Measurements from ENCODE around the gene PIP5K1C. TPM values are rescaled to one million over a fixed set of nuclear protein-coding genes. Genes with fewer than 3 reads are reported as not detected.

Gene PIP5K1C
- total RNA-seq, 2 donors from 2014 or later, result 31.3 to 45.8 TPM

DNA sequence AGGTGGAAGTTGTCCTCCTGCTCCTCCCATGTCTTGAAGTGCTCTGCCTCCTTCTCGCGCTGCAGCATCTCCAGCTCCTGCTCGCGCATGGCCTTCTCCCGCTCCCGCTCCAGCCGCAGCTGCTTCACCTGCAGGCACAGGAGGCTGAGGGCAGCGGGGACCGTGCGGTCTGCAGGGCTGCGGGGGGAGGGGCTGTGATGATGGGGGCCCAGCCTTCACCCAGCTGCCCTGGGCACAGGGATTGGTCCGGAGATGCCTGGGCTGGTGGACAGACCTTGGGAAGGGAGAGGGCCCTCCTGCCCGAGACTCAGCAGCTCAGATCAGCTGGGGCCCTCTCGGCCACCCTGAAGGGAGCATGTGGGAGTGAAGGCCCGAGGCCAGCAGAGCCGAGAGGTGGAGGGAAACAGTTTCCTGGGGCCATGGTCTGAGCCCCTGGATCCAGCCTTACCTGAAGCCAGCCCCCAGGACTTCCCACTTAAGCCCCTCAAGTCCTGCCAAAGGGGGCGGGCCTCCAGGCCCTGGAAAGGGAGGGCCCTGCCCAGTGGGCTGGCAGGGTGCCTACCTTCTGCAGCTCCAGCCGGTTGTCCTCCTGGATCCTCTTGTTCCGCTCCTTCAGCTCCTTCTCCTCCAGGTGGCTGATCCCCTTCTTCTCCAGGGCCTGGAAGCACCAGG, 80.0 kb downstream of the PIP5K1C start:
- no peak for DNase-seq (ENCODE audit: low spot score)
- H3K36me3 ChIP-seq, result peaks cover 28% of the 10 kb centered on the region

DNA sequence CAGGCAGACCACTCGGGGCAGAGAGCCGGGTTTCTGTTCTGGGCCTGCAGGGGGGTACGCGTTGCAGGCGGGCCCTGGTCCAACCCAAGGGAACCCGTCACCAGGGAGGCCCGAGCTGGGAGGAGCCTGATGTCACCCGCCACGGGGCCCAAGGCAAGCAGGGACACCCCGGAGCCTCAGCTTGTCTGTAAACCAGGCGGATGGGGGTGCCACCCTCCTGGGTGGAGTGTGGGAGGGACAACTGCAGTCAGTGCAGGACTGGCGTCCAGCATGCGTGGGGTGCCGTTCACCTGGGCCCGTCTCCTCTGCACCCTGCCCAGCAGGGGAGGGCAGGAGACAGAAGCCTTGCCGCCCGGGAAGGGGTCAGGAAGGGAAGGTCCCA, 80.6 kb downstream of the PIP5K1C start:
- TF ChIP-seq, protein P1, sequence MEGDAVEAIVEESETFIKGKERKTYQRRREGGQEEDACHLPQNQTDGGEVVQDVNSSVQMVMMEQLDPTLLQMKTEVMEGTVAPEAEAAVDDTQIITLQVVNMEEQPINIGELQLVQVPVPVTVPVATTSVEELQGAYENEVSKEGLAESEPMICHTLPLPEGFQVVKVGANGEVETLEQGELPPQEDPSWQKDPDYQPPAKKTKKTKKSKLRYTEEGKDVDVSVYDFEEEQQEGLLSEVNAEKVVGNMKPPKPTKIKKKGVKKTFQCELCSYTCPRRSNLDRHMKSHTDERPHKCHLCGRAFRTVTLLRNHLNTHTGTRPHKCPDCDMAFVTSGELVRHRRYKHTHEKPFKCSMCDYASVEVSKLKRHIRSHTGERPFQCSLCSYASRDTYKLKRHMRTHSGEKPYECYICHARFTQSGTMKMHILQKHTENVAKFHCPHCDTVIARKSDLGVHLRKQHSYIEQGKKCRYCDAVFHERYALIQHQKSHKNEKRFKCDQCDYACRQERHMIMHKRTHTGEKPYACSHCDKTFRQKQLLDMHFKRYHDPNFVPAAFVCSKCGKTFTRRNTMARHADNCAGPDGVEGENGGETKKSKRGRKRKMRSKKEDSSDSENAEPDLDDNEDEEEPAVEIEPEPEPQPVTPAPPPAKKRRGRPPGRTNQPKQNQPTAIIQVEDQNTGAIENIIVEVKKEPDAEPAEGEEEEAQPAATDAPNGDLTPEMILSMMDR (IDR thresholded peaks at IDR 0.05), result no peak
- Histone ChIP-seq H3K9me3 (no peaks in the 10 kb centered on the region), H3K27me3 (no peaks in the 10 kb centered on the region), H3K27ac (no peak overlapping the region), H3K4me1 (peaks cover 0 to 21% of the 10 kb centered on the region in 2 donors), H3K4me3 (no peak overlapping the region), H3K36me3 (peaks cover 28% of the 10 kb centered on the region)
- no peak for DNase-seq (ENCODE audit: low spot score)

More for the DNA sequence above, 80.0 kb downstream of the PIP5K1C start:
- Histone ChIP-seq H3K9me3 (no peaks in the 10 kb centered on the region), H3K27ac (no peak overlapping the region), H3K4me3 (no peak overlapping the region), H3K4me1 (peaks cover 0 to 28% of the 10 kb centered on the region in 2 donors), H3K27me3 (no peaks in the 10 kb centered on the region)
- TF ChIP-seq, protein P1 (IDR thresholded peaks at IDR 0.05), result no peak

DNA sequence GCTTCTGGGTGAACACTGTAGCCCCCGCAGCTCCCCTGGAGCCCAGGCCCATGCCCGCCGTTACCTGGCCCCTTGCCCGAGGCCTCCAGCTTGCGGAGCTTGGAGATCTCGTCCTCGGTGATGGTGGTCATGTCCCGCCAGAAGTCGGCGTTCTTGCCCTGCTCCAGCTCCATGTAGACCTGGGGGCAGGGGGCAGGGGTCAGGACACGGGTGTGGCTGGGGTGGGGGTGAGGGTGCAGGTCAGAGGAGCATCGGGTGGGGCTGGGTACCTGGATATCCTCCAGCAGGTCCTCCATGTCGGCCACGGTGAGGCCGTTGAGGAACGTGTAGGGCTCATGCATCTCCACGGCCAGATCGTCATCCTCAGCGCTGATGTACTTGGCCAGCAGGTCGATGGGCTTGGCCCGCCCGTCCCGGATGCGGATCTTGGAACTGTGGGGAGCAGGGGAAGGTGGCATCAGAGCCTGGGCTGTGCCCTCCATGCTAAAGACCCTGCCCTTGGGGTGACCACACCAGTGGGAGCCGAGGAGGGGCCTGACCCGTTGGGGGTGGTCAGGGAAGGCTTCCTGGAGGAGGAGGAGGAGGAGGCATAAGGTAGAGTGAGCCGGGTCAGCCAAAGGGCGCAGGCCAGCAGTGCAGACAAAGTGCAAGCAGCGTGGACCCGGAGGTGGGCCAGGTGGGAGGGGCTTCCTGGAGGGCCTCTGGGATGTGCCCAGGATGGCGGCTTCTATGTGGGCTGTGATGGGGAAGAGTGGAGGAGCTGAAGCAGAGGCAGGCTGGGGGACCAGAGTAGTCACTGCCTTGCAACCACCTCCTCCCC, 81.2 kb downstream of the PIP5K1C start:
- TF ChIP-seq, protein P1 (IDR thresholded peaks at IDR 0.05), result peak; percentile 38 to 45
- H3K36me3 ChIP-seq, result peaks cover 28% of the 10 kb centered on the region
- H3K27ac ChIP-seq, result no peak overlapping the region

DNA sequence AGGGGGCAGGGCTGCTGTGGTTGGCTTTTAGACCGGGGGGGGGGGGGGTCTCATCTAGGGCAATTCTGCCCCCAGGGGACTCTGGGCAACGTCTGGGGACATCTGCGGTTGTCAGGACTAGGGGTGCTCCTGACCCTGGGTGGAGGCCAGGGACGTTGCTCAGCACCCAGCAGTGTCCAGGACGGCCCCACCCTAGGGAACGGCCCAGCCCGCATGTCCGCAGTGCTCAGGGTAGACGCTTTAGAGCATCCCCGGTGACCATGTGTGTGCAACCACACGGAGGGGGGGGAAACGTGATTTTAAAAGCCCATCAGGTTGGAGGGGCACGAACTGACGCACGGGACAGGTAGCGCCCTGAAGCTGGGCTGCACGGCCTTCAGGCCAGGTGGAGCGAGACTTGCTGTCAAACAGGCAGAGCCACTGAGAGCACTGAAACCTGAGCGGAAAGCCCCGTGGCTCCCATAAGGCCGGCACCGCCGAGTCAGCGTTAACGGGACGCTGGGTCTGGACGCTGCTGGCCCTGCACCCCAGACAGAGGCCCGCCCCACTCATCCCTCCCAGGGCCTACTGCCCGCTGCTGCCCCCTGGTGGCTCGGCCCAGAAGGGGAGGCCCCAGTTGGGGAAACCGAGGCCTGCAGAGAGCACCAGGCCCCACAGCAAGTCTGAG, 82.0 kb downstream of the PIP5K1C start:
- H3K27me3 ChIP-seq, result no peaks in the 10 kb centered on the region
- H3K4me1 ChIP-seq, result peaks cover 0 to 13% of the 10 kb centered on the region in 2 donors
- no peaks in the 10 kb centered on the region for H3K9me3 ChIP-seq
- H3K27ac ChIP-seq, result peak overlapping the region in 1 of 2 donors; percentile 35
- H3K36me3 ChIP-seq, result peaks cover 27% of the 10 kb centered on the region
- H3K4me3 ChIP-seq, result peak overlapping the region in 1 of 2 donors; percentile 15
- peak; percentile 69 for DNase-seq (ENCODE audit: low spot score)
- TF ChIP-seq, protein P1 (IDR thresholded peaks at IDR 0.05), result peak; percentile 90 to 98

More for the DNA sequence above, 81.2 kb downstream of the PIP5K1C start:
- Histone ChIP-seq H3K4me1 (peaks cover 0 to 15% of the 10 kb centered on the region in 2 donors), H3K9me3 (no peaks in the 10 kb centered on the region), H3K4me3 (no peak overlapping the region), H3K27me3 (no peaks in the 10 kb centered on the region)
- DNase-seq (ENCODE audit: low spot score), result no peak

DNA sequence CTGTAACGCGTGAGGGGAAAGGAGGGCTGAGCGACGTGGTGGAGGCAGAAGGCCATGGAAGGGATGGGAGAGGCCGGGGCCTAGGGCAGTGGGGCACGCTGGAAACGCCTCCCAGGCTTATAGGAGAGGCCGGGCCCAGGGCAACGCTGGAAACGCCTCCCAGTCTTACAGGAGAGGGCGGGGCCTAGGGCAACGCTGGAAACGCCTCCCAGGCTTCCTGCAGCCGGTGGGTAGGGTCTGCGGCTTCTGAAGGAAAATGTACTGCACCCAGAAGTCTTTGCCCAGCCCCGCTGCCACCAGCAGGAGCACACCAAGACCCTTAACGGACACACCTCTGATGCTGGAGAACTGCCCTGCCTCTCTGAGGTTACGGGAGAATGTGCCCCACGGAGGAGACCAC, 82.8 kb downstream of the PIP5K1C start:
- Histone ChIP-seq H3K27me3 (no peaks in the 10 kb centered on the region), H3K9me3 (no peaks in the 10 kb centered on the region), H3K4me1 (peaks cover 0 to 13% of the 10 kb centered on the region in 2 donors), H3K4me3 (peak overlapping the region in 1 of 2 donors; percentile 15), H3K27ac (peak overlapping the region in 1 of 2 donors; percentile 35), H3K36me3 (peaks cover 34% of the 10 kb centered on the region)
- TF ChIP-seq, protein P1 (IDR thresholded peaks at IDR 0.05), result no peak
- no peak for DNase-seq (ENCODE audit: low spot score)

Measured in right atrium auricular region (tissue), 2 donors.